H9 (cell line): Measurements from ENCODE around the gene CCDC9B. TPM values are rescaled to one million over a fixed set of nuclear protein-coding genes. Genes with fewer than 3 reads are reported as not detected.

Source experiments
- DNase-seq: peaks from one replicate; pipeline ENCODE4 v3.0.0-alpha.2; 2017
- H2AFZ ChIP-seq: one replicate; pipeline ENCODE4 v1.6.1; 2013; ENCODE audit warnings: mild to moderate bottlenecking, low read length, control low read depth, moderate library complexity
- H2AK5ac ChIP-seq: 2 replicates; pipeline ENCODE4 v1.6.1; 2013; ENCODE audit warnings: low read length, control low read depth, mixed read lengths; ENCODE audit not compliant: insufficient read length
- H2BK120ac ChIP-seq: one replicate; pipeline ENCODE4 v1.6.1; 2013; ENCODE audit warnings: low read depth, mild to moderate bottlenecking, low read length, control low read depth, inconsistent platforms; ENCODE audit not compliant: poor library complexity, severe bottlenecking
- H2BK12ac ChIP-seq: 2 replicates; pipeline ENCODE4 v1.6.1; 2013; ENCODE audit warnings: low read length, control low read depth, mixed read lengths, low read depth; ENCODE audit not compliant: insufficient read length
- H2BK15ac ChIP-seq: 2 replicates; pipeline ENCODE4 v1.6.1; 2013; ENCODE audit warnings: low read depth, low read length, control low read depth
- H2BK20ac ChIP-seq: one replicate; pipeline ENCODE4 v1.6.1; 2013; ENCODE audit warnings: low read depth, mild to moderate bottlenecking, low read length, control low read depth, inconsistent platforms; ENCODE audit not compliant: poor library complexity, severe bottlenecking
- H2BK5ac ChIP-seq: 2 replicates; pipeline ENCODE4 v1.6.1; 2013; ENCODE audit warnings: low read length, control low read depth, mixed read lengths; ENCODE audit not compliant: insufficient read length
- H3K14ac ChIP-seq: 2 replicates; pipeline ENCODE4 v1.6.1; 2013; ENCODE audit warnings: low read length, control low read depth; ENCODE audit not compliant: insufficient read depth
- H3K18ac ChIP-seq: 2 replicates; pipeline ENCODE4 v1.6.1; 2013; ENCODE audit warnings: low read depth, mild to moderate bottlenecking, mixed read lengths, low read length, control low read depth; ENCODE audit not compliant: insufficient read length
- H3K23ac ChIP-seq: 2 replicates; pipeline ENCODE4 v1.6.1; 2013; ENCODE audit warnings: low read length, control low read depth, mixed read lengths, low read depth; ENCODE audit not compliant: insufficient read length
- H3K23me2 ChIP-seq: 2 replicates; pipeline ENCODE4 v1.6.1; 2013; ENCODE audit warnings: low read depth, mild to moderate bottlenecking, mixed read lengths, low read length, control low read depth; ENCODE audit not compliant: insufficient read length, poor library complexity, severe bottlenecking
- H3K27ac ChIP-seq: 2 replicates; pipeline ENCODE4 v1.5.1; 2013; ENCODE audit warnings: low read length, control low read depth, mixed read lengths, low read depth; ENCODE audit not compliant: insufficient read length
- H3K27me3 ChIP-seq: 2 replicates; pipeline ENCODE4 v1.6.1; 2013; ENCODE audit warnings: low read length, control low read depth, inconsistent platforms; ENCODE audit not compliant: insufficient read depth
- H3K4ac ChIP-seq: 2 replicates; pipeline ENCODE4 v1.6.1; 2013; ENCODE audit warnings: low read depth, mild to moderate bottlenecking, control low read depth, inconsistent platforms, low read length, moderate library complexity
- H3K4me1 ChIP-seq: 2 replicates; pipeline ENCODE4 v1.6.1; 2013; ENCODE audit warnings: low read length, control low read depth, inconsistent platforms; ENCODE audit not compliant: insufficient read depth
- H3K4me2 ChIP-seq: 2 replicates; pipeline ENCODE4 v1.6.1; 2013; ENCODE audit warnings: low read length, control low read depth, mixed read lengths; ENCODE audit not compliant: insufficient read length, insufficient read depth
- H3K56ac ChIP-seq: 2 replicates; pipeline ENCODE4 v1.6.1; 2013; ENCODE audit warnings: low read depth, mild to moderate bottlenecking, mixed read lengths, low read length, control low read depth; ENCODE audit not compliant: insufficient read length
- H3K79me1 ChIP-seq: 2 replicates; pipeline ENCODE4 v1.6.1; 2013; ENCODE audit warnings: low read depth, mild to moderate bottlenecking, moderate library complexity, low read length, control low read depth, inconsistent platforms; ENCODE audit not compliant: insufficient read depth, poor library complexity, severe bottlenecking
- H3K79me2 ChIP-seq: 2 replicates; pipeline ENCODE4 v1.6.1; 2013; ENCODE audit warnings: low read length, control low read depth, inconsistent platforms; ENCODE audit not compliant: insufficient read depth
- H3K9ac ChIP-seq: 2 replicates; pipeline ENCODE4 v1.6.1; 2013; ENCODE audit warnings: low read length, control low read depth, mixed read lengths; ENCODE audit not compliant: insufficient read length; ENCODE audit errors: extremely low read depth
- H3K9me3 ChIP-seq: one replicate; pipeline ENCODE4 v1.6.1; 2013; ENCODE audit warnings: low read depth, low read length, inconsistent platforms; ENCODE audit not compliant: control insufficient read depth
- H3T11ph ChIP-seq: one replicate; pipeline ENCODE4 v1.6.1; 2013; ENCODE audit warnings: mild to moderate bottlenecking, low read length, control low read depth, inconsistent platforms
- H4K20me1 ChIP-seq: one replicate; pipeline ENCODE4 v1.6.1; 2013; ENCODE audit not compliant: control insufficient read depth, insufficient read length, insufficient read depth
- H4K5ac ChIP-seq: 2 replicates; pipeline ENCODE4 v1.6.1; 2013; ENCODE audit warnings: low read depth, mild to moderate bottlenecking, mixed read lengths, low read length, control low read depth; ENCODE audit not compliant: insufficient read length
- H4K8ac ChIP-seq: replicated peaks from 2 replicates; pipeline ENCODE4 v1.6.1; 2013; ENCODE audit warnings: low read length, control low read depth, mixed read lengths, low read depth; ENCODE audit not compliant: insufficient read length
- H4K91ac ChIP-seq: 2 replicates; pipeline ENCODE4 v1.6.1; 2013; ENCODE audit warnings: low read depth, mild to moderate bottlenecking, moderate library complexity, mixed read lengths, low read length, control low read depth; ENCODE audit not compliant: insufficient read length
- H3K27ac Mint-ChIP-seq, 3 experiments: 2 replicates in 2 of 3; 3 replicates in 1 of 3; pipeline ENCODE4 v1.8.0; 2020 to 2021; ENCODE audit warnings: mixed read lengths in 3 of 3, mild to moderate bottlenecking in 1 of 3, moderate library complexity in 1 of 3
- H3K27me3 Mint-ChIP-seq: 2 replicates; pipeline ENCODE4 v1.8.0; 2021; ENCODE audit warnings: low read depth, mild to moderate bottlenecking, moderate library complexity, mixed read lengths
- H3K36me3 Mint-ChIP-seq, 3 experiments: 2 replicates in 2 of 3; 3 replicates in 1 of 3; pipeline ENCODE4 v1.8.0; 2020 to 2021; ENCODE audit warnings: low read depth in 3 of 3, mixed read lengths in 3 of 3; ENCODE audit not compliant: insufficient read depth in 1 of 3
- H3K4me1 Mint-ChIP-seq, 2 experiments: 2 replicates each; pipeline ENCODE4 v1.8.0; 2020; ENCODE audit warnings: mixed read lengths in 2 of 2
- H3K4me3 Mint-ChIP-seq, 2 experiments: 2 replicates in 1 of 2; 3 replicates in 1 of 2; pipeline ENCODE4 v1.8.0; 2020 to 2021; ENCODE audit warnings: mild to moderate bottlenecking in 2 of 2, mixed read lengths in 2 of 2, moderate library complexity in 1 of 2
- H3K9me3 Mint-ChIP-seq, 2 experiments: 2 replicates in 1 of 2; 3 replicates in 1 of 2; pipeline ENCODE4 v1.8.0; 2020; ENCODE audit warnings: mild to moderate bottlenecking in 2 of 2, mixed read lengths in 2 of 2, moderate library complexity in 1 of 2
- WGBS: extraction: QIAGEN DNeasy Blood & Tissue Kit; methylation state at CpG from one replicate; pipeline ENCODE4 v1.1.7; 2013; ENCODE audit warnings: missing lambda C conversion rate, low lambda C conversion rate, mixed read lengths; ENCODE audit not compliant: insufficient read length; ENCODE audit errors: extremely low coverage; 5-methylcytosine and 5-hydroxymethylcytosine counted together
- total RNA-seq: library from RNA; stranded (reverse); gene quantifications from 2 replicates; pipeline ENCODE4 v1.2.1, GENCODE V29; 2021
- TF ChIP-seq, protein P1 (sequence below): fragments of 200-600 bp; sonication (generic); conservative IDR thresholded peaks from 3 replicates; pipeline ENCODE4 v1.8.0; 2021; ENCODE audit warnings: antibody characterized with exemption, mild to moderate bottlenecking

Gene CCDC9B
- total RNA-seq, 1 experiment from 2014 or later = 0.48 TPM

DNA sequence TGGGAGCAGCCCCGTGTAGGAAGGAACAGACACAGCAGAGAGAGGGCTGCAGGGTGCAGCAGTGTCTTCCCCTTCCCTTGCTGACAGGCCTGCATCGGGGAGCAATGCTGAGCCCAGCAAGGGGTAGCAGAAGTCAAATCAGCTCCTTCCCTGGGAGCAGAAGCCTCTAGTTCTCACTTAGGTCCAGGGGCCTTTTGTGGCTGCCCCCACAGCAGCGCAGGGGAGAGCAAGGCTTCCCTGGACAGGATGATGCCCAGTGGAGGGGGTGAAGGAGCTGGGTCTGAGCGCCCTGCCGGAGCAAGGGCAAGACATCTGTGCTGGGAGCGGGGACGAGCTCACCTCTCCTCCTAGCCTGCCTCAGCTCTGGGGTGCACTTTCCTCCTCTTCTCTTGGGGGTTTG lies 33.8 kb downstream of the CCDC9B start:
- no peak overlapping the region for H2AFZ ChIP-seq

More for the DNA sequence above, 33.8 kb downstream of the CCDC9B start:
- Histone ChIP-seq H3K23me2 (no peaks in the 10 kb centered on the region), H2BK5ac (no peak overlapping the region), H3K79me2 (no peaks in the 10 kb centered on the region), H4K5ac (no peak overlapping the region), H3K14ac (no peak overlapping the region), H2BK12ac (no peak overlapping the region), H2BK20ac (no peak overlapping the region), H3K4ac (no peak overlapping the region), H2BK15ac (no peak overlapping the region), H3K4me1 (peaks cover 6% of the 10 kb centered on the region; the same call in 1 of the 2 replicates), H3K18ac (no peak overlapping the region), H4K20me1 (no peaks in the 10 kb centered on the region), H2BK120ac (no peak overlapping the region), H3K23ac (no peak overlapping the region), H3K56ac (no peak overlapping the region), H3K9me3 (no peaks in the 10 kb centered on the region), H4K91ac (no peak overlapping the region), H3T11ph (no peak overlapping the region), H3K27ac (no peak overlapping the region), H3K9ac (no peak overlapping the region), H2AK5ac (no peak overlapping the region), H3K27me3 (no peaks in the 10 kb centered on the region), H3K4me2 (no peak overlapping the region), H4K8ac (no peak overlapping the region), H3K79me1 (no peaks in the 10 kb centered on the region)
- H3K4me1 Mint-ChIP-seq = peaks cover 29 to 36% of the 10 kb centered on the region in 2 experiments
- TF ChIP-seq, protein P1, sequence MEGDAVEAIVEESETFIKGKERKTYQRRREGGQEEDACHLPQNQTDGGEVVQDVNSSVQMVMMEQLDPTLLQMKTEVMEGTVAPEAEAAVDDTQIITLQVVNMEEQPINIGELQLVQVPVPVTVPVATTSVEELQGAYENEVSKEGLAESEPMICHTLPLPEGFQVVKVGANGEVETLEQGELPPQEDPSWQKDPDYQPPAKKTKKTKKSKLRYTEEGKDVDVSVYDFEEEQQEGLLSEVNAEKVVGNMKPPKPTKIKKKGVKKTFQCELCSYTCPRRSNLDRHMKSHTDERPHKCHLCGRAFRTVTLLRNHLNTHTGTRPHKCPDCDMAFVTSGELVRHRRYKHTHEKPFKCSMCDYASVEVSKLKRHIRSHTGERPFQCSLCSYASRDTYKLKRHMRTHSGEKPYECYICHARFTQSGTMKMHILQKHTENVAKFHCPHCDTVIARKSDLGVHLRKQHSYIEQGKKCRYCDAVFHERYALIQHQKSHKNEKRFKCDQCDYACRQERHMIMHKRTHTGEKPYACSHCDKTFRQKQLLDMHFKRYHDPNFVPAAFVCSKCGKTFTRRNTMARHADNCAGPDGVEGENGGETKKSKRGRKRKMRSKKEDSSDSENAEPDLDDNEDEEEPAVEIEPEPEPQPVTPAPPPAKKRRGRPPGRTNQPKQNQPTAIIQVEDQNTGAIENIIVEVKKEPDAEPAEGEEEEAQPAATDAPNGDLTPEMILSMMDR = no peak
- peak overlapping the region in 1 of 2 experiments; percentile 18; a peak in 1 of 5 replicates for H3K4me3 Mint-ChIP-seq
- no peak overlapping the region; a peak in 1 of 7 replicates for H3K27ac Mint-ChIP-seq
- no CpG with 5 or more reads among the region's 7 CpGs for WGBS
- no peaks in the 10 kb centered on the region for H3K36me3 Mint-ChIP-seq
- H3K27me3 Mint-ChIP-seq = peaks cover 31% of the 10 kb centered on the region
- no peaks in the 10 kb centered on the region; a peak in 1 of 5 replicates for H3K9me3 Mint-ChIP-seq
- DNase-seq = no peak
